ENCODE data around the gene FLVCR2. TPM values are rescaled to one million over a fixed set of nuclear protein-coding genes. Genes with fewer than 3 reads are reported as not detected.
A peak's percentile ranks its signal among the peaks of the same experiment; 100 is the strongest.

FLVCR2 gene
- total and polyA plus RNA-seq, 12 donors = 0.95 to 11.3 (median 2.9) TPM

GRCh38 chr14:75554482-75554881 is 23.9 kb upstream of the FLVCR2 start:
- 44 to 62% methylated on average over 2 of the region's 2 CpGs for WGBS, 2 donors
- no peak for ATAC-seq
- Histone ChIP-seq H3K27me3 (peaks cover 0 to 21% (median 0%) of the 10 kb centered on the region in 7 donors), H3K9me3 (peaks cover 0 to 17% (median 0%) of the 10 kb centered on the region in 11 donors), H3K4me1 (peaks cover 0 to 3% (median 0%) of the 10 kb centered on the region in 9 donors), H3K27ac (no peak overlapping the region), H3K4me3 (no peak overlapping the region), H3K36me3 (no peaks in the 10 kb centered on the region)
- no peak for DNase-seq
- no peak for TF ChIP-seq CTCF (IDR thresholded peaks at IDR 0.05)
- intact Hi-C loops (cut with DNase I) = no loop called here

GRCh38 chr14:75558440-75558839 is 20.0 kb upstream of the FLVCR2 start:
- TF ChIP-seq CTCF (IDR thresholded peaks at IDR 0.05) = no peak
- H3K36me3 ChIP-seq = no peaks in the 10 kb centered on the region
- H3K9me3 ChIP-seq = peaks cover 0 to 17% (median 0%) of the 10 kb centered on the region in 11 donors
- H3K4me3 ChIP-seq = no peak overlapping the region
- H3K27me3 ChIP-seq = peaks cover 0 to 2% (median 0%) of the 10 kb centered on the region in 7 donors
- ATAC-seq = no peak
- DNase-seq = no peak
- 84% methylated on average over 5 of the region's 5 CpGs for WGBS, 2 donors
- H3K27ac ChIP-seq = no peak overlapping the region
- intact Hi-C loops (cut with DNase I) = loop anchor here in 1 of 10 donors (5.0 kb wide), 1 partner anchor 66 kb away; no protein-coding TSS in a partner anchor
- peaks cover 0 to 20% (median 2%) of the 10 kb centered on the region in 9 donors for H3K4me1 ChIP-seq

GRCh38 chr14:75559045-75559444 is 19.4 kb upstream of the FLVCR2 start:
- TF ChIP-seq CTCF (IDR thresholded peaks at IDR 0.05) = no peak
- Histone ChIP-seq H3K4me3 (no peak overlapping the region), H3K27ac (no peak overlapping the region), H3K36me3 (no peaks in the 10 kb centered on the region), H3K27me3 (peaks cover 0 to 2% (median 0%) of the 10 kb centered on the region in 7 donors), H3K9me3 (peaks cover 0 to 17% (median 0%) of the 10 kb centered on the region in 11 donors), H3K4me1 (peaks cover 0 to 20% (median 2%) of the 10 kb centered on the region in 9 donors)
- WGBS, 2 donors = 83 to 94% methylated on average over 6 of the region's 6 CpGs
- no peak for ATAC-seq
- DNase-seq = no peak
- intact Hi-C loops (cut with DNase I) = loop anchor here in 1 of 10 donors (5.0 kb wide), 1 partner anchor 67 kb away; no protein-coding TSS in a partner anchor

- Histone ChIP-seq H3K36me3 (no peaks in the 10 kb centered on the region), H3K27ac (no peak overlapping the region), H3K9me3 (peaks cover 0 to 17% (median 0%) of the 10 kb centered on the region in 11 donors), H3K4me1 (peaks cover 0 to 20% (median 2%) of the 10 kb centered on the region in 9 donors), H3K4me3 (no peak overlapping the region), H3K27me3 (peaks cover 0 to 2% (median 0%) of the 10 kb centered on the region in 7 donors)
- intact Hi-C loops (cut with DNase I) = loop anchor here in 4 of 10 donors (5.0 to 10.0 kb wide), 3 partner anchors 67 to 255 kb away; no protein-coding TSS in a partner anchor
- DNase-seq = no peak
- ATAC-seq = peak in 1 of 8 donors; percentile 24
- TF ChIP-seq CTCF (IDR thresholded peaks at IDR 0.05) = no peak
- 86 to 88% methylated on average over 6 of the region's 6 CpGs for WGBS, 2 donors
Observed at GRCh38 chr14:75559451-75560222, 18.8 kb upstream of the FLVCR2 start.
